ENCODE data around the gene SEMA3F.

SEMA3F gene

DNA sequence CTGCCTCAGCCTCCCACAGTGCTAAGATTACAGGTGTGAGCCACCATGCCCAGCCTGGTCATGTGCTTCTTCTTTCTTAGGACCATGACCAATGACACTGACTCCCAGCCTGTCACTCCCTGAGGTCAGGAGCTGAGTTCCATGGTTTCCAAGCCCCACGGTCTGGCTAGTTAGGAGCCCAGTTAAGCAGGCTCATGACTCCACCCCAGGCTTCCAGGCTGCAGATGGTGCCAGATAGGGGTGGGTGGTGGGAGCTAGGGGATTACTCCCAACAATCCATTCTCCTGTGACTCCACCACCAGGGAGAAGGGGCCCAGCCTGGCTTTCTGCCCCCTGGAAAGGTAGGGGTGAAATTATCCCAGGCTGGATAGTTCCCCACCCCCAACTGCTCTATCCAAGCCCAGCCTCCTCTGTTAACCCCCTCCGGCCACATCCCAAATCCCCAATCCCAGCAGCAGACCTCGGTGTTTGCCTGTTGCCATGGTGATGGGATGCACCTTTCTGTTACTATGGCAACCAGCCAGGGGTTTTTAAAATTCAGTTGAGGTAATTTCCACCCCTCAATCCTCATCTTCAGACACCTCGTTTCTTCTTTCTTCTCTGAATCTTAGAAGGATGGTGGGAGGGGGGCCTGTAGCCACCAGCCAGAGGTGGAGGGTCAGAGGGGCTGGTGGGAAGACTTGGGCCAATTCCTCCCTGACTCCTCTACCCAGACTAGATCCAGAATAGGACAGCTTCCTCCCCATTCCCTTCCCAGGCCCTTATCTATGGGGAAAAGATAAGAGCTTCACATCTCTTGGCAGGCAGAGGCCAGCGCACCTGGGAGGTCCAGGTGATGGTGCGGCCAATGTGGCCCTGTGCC lies 22.5 kb upstream of the SEMA3F start:
- DNase-seq (ENCODE audit: low spot score), result no peak

DNA sequence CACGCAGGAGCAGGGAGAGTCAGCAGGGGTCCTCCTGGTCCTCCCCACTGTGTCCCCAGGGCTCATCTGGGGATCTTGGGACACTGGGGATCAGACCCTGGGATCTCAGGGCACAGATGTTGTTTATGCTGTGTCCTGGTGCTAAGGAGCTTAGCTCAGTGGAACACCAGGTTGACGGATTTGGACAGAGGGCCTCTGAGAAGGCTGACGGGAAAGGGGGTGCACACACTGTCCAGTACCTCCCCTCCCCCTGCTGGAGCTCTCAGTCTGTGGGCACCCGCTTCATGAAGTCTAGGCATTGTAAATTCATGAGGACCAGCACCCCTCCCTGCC lies 21.9 kb upstream of the SEMA3F start:
- no peak for DNase-seq (ENCODE audit: low spot score)

DNA sequence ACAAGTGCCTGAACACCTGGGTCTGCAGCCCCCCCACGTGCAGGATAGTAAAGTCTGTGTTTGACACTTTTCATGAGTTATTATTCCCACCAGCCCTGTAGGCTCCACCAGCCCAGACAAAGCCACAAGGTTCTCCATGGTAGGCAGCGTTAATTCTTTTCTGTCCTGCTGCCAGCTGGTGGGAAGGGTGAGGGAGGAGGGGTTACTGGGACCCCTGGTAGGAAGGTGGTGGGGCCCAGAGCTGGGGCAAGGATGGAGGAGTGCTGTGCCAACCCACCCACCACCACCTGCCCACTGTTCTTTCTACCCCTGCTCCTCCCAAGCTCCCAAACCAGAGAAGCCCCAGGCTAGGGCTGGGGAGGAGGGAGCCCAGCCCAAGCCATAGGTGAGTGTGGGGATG lies 20.8 kb upstream of the SEMA3F start:
- no peak for DNase-seq (ENCODE audit: low spot score)

DNA sequence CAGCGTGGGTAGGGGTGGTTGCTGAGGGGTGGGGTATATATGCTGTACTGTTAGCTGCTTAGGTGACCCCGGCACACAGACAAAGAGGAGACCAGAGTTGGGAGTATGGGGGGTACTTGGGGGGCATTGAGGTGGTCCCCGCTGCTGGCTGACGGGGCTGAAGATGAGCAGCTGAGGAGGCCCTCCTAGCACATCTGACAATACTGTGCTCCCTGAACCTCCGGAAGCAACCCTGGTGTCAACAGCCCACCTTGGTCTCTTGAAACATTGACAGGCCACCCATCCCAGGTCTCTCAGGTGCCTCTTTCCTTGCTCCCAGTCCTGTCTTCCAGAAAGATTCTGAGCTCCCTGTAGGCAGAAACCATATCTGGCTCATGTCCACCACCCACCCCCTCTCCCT lies 19.2 kb upstream of the SEMA3F start:
- no peak for DNase-seq (ENCODE audit: low spot score)

- DNase-seq (ENCODE audit: low spot score), result no peak
Observed at GRCh38 chr3:50136714-50137405, 18.3 kb upstream of the SEMA3F start.

GRCh38 chr3:50137531-50137930 lies 17.6 kb upstream of the SEMA3F start:
- no peak for DNase-seq (ENCODE audit: low spot score)

DNA sequence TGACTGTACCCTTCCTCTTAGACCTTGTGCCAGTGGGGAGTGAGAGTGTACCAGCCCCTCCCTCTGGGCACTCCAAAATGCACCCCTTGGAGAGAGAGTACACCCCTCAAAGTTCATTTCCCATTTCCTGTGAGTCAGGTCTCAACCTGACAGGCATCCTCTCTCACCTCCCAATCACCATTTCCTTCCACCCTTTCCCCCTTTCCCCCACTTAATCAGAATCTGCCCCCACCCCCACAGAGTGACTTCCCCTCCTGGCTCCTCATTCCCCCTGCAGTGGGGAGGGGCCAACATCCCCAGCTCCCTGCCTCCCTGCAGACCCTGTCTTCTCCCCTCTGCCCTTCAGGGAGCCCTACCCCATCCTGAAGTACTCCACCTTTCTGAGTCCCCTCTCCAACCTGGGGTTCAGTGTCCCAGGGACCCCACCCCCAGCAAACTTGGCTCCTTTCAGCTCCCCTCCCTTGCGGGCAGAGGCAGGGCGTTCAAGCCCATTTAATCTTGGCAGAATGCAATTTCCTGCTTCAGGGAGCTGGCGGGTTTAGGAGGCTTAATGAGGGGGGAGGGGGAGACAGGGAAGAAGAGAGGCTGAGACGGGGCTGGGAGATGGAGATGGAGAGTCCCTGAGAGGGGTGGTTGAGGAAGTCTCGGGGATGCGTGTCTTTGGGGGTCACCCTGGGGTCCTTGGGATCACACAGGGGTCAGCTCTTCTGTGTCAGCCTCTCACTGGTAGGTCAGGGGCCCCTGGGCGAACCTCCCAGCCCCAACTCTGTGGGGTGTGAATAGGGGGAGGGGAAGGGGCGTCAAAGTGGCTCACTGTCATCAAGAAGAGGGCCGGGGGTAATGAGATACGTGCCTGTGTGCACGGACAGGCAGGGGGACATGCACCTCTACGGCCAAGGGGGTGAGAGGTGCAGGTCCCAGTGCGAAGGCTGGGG lies 16.6 kb upstream of the SEMA3F start:
- DNase-seq (ENCODE audit: low spot score), result no peak

DNA sequence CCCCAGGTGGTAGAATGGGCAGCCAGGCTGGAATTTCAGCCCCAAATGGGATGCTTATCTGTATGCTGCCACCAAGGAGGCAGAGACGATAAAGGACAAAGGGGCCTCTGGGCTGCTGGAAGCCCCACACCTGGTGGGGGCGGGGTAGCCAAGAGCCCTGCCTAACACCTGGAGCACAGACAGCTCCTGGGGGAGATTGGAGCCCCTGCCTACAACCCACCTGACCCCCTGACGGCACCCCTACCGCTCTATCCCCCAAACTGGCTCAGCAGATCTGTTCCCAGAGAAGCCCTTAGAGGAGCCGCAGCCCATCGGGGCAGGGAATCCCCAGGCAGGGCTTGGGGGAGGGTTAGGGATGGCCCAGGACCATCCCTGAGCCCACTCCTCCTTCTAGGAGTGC lies 15.8 kb upstream of the SEMA3F start:
- no peak for DNase-seq (ENCODE audit: low spot score)

DNA sequence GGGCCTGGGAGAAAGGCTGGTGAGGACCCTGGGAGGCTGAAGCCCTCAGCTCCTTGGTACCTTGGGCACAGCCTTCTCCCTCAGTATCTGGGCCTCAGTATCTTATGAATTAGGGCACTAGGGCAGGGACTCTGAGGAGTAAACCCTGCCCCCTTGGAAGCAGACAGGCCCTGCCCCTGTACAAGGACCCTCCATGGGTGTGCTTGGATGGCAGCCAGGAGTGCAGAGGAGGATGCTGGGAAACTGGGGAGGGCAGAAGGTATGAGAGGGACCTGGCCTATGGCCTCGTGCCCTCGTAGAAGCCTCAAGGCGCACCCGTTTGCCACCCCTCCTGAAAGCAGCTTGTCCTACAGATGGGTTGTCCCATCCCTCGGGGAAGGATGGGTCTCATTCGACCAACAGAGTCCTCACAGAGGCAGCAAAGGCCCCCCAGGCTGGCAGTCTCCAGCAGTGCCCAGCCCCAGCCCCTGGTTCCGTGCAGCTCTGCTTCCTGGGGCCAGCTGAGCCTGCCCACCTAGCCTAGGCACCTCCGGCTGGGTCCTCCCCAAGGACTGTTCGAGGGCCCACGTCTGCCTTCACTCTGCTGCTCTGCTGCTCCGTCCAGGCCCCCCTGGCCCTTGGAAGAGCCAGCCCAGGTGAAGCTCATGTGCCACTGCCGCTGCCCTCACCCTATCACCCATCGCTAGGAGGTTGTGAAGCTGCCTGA lies 15.3 kb upstream of the SEMA3F start:
- DNase-seq (ENCODE audit: low spot score), result no peak

DNA sequence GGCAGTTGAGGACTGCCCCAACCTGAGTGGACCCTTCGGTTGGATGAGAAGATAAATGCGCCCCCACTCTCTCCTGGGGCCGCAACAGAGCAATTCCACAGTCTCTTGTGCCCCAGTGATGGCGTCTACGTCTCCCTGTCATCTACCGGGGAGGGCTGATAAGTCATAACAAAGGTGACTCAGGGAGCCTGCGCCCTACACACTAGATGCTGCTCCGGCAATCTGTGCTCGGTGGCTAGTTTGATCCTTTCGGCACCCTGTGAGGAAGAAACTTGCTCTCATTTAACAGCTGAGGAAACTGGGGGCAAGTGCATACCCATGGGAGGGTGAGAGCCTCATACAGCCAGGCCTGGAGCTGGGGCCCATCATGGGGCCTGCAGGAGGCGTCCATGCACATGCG lies 14.1 kb upstream of the SEMA3F start:
- DNase-seq (ENCODE audit: low spot score), result no peak

GRCh38 chr3:50146316-50146901 lies 8.7 kb upstream of the SEMA3F start:
- DNase-seq (ENCODE audit: low spot score), result no peak

DNA sequence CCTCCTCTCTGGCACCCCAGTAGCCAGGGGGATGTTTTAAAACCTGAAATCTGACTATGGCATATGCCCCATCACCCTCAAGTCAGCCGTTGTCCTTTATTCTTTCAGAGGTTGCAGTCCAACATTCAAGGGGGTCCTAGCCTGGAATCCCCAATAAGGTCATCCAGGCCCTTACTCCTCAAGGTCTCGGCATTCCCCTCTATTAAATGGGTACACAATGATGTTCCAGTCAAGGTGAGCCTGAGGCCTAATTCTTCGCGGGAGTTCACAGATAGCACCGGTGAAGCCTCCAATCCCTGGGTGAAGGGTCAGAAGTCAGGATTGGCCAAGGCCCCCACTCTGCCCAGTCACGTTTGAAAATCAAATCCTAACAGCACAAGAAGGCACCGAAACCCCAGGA lies 8.1 kb upstream of the SEMA3F start:
- DNase-seq (ENCODE audit: low spot score), result no peak

DNA sequence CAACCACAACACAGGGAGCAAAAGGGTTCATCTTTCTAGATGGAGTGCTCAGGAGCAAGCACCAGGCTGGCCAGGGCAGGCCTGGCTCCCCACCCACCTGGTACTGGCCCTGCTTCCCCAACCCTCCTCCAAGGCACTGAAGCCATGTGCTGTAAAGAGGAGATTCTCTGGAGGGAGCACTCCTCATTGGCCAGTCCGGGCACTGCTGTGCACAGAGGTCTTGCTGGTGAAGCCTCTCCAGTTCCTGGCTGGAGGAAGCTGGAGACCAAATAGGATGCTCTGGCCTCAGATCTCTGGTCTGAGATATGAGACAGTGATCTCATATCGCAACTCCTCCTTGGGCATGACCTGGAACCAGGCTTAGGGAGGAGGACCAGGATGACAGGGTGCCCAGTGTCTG lies 7.7 kb upstream of the SEMA3F start:
- no peak for DNase-seq (ENCODE audit: low spot score)

GRCh38 chr3:50147861-50148260 lies 7.3 kb upstream of the SEMA3F start:
- no peak for DNase-seq (ENCODE audit: low spot score)

DNA sequence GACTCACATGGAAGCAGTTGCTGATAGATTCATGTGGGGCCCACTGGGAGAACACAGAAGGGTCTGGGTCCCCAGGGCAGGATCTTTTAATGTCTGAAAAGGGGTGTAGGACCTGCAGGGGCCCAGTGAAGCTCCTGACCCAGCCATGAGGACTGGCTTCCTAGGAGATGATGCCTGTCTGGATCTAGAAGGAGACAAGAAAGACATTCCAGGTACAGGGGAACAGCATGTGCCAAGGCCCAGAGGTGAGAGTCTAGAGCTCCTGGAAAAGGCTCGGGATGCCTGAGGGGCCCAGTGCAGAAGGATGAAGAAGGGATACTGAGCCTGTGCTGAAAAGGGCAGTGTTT lies 4.7 kb upstream of the SEMA3F start:
- no peak for DNase-seq (ENCODE audit: low spot score)

DNA sequence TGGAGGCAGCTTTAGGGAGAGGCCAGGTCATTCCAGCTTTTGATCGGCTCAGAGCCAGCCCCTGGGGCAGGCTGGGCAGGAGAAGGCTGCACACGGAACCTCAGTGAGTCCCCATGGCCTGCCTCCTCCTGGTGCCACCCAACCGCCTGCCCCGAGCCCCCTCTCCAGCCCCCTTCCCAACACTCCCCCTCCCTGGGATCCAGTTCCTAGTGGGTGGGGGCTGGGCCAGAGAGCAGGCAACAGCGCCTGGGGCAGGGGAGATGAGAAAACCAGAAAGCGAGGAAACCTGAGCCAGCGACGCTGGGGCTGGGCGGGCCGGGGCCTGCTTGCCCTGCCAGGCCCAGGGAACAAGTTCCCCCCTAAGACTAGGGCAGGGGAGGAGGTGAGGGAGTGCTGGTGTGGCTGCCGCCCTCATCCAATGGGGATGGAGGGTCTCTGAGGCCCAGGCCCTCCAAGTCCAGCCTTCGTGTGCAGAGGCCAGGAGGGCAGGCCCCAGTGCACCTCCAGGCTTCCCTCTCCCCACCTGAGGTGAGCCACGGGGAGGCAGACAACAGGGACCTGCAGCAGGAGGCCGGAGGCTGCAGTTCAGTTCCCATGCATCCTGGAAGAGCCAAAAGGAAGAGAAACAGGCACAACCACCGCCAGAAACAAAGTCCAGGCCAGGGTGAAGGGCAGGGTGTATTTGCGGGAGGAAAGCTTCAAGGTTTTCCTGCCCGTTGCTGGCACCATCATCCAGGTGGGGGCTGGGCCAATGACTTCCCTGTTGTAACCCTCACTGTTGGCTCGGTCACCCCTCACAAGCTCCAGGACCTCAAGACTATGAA lies 4.0 kb upstream of the SEMA3F start:
- no peak for DNase-seq (ENCODE audit: low spot score)

- DNase-seq (ENCODE audit: low spot score), result no peak
Observed at GRCh38 chr3:50151728-50152127, 3.4 kb upstream of the SEMA3F start.

- DNase-seq (ENCODE audit: low spot score), result no peak
Observed at GRCh38 chr3:50153782-50154475, 1.2 kb upstream of the SEMA3F start.

DNA sequence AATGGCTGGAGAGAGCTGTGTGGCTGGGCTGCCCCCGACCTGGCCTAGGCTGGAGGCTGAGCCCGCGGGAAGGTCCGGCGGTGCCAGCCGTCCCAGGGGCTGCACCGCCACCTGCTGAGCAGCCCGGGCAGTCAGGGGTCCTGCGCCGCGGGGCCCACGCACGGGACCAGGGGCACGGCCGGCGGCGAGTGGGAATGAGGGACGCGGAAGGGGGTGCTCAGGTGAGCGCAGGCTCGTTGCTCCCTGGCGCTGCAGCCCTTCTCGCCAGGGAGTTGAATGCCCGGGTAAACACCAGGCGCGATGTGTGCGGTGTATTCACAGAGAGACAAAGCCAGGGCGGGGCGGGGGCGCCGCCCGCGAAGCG lies 666 bp upstream of the SEMA3F start:
- DNase-seq (ENCODE audit: low spot score), result peak; percentile 79

DNA sequence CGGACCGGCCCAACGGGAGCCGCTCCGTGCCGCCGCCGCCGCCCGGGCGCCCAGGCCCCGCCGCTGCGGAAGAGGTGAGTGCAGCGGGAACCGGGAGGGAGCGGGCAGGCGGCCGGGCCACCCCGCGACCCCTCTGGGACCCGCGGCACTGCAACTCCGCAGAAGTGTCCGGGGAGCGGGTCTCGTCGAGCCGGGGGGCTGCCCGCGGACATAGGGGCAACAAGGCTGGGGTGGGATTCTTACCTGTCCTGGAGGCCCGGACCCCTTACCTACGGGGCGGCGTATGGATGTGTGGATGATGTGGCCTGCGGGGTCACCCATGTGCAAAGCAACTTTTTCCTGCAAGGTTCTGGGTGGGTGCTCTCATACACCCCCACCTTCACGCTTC lies 361 bp downstream of the SEMA3F start:
- DNase-seq (ENCODE audit: low spot score), result peak; percentile 49

Data from HuH-7.5 (cell line).